HEK293 (cell line): ENCODE results near the gene C14orf132.

Source experiments
- CTCF ChIP-seq: fragments of 450-650 bp; formaldehyde crosslinking; IDR thresholded peaks from 2 replicates; pipeline ENCODE4 v1.5.1; 2016; ENCODE audit warnings: missing biosample characterization, missing genetic modification characterization
- REST ChIP-seq: fragments of 450-650 bp; formaldehyde crosslinking; IDR thresholded peaks from 2 replicates; pipeline ENCODE4 v1.5.1; 2016; ENCODE audit warnings: missing biosample characterization, missing genetic modification characterization
- ZNF138 ChIP-seq: fragments of 450-650 bp; formaldehyde crosslinking; IDR thresholded peaks from 2 replicates; pipeline ENCODE4 v1.5.1; 2016; ENCODE audit warnings: missing biosample characterization, missing genetic modification characterization, borderline replicate concordance
- ZNF48 ChIP-seq: fragments of 450-650 bp; formaldehyde crosslinking; IDR thresholded peaks from 2 replicates; pipeline ENCODE4 v1.5.1; 2016; ENCODE audit warnings: missing biosample characterization, missing genetic modification characterization
- ZNF639 ChIP-seq: fragments of 450-650 bp; formaldehyde crosslinking; IDR thresholded peaks from 2 replicates; pipeline ENCODE4 v1.5.1; 2016; ENCODE audit warnings: missing biosample characterization, missing genetic modification characterization

GRCh38 chr14:96095058-96095457, 55.9 kb downstream of the C14orf132 start:
- TF ChIP-seq ZNF138 (tag by site-specific recombination) (no peak), ZNF639 (tag by site-specific recombination) (no peak), REST (no peak), CTCF (tag by site-specific recombination) (no peak), ZNF48 (tag by site-specific recombination) (no peak)
